GM18873 (cell line): ENCODE measurements around the gene ZFYVE9.
"Not testable (repeated sequence)": the region's sequence is repeated elsewhere in the genome, so short reads cannot be mapped to it uniquely, and the experiment has no call there.

Source experiments
- ATAC-seq: cut with Tn5 transposase; IDR thresholded peaks from one replicate; pipeline ENCODE4 v1.9.1; 2021; ENCODE audit warnings: mild to moderate bottlenecking, moderate library complexity, moderate number of reproducible peaks; ENCODE audit not compliant: unreplicated experiment, low FRiP score

The ZFYVE9 gene

GRCh38 chr1:52150445-52150844, 8.6 kb downstream of the ZFYVE9 start:
- ATAC-seq = not testable (repeated sequence)

GRCh38 chr1:52150946-52151345, 9.1 kb downstream of the ZFYVE9 start:
- no peak for ATAC-seq

GRCh38 chr1:52152572-52152971, 10.7 kb downstream of the ZFYVE9 start:
- ATAC-seq = no peak

DNA sequence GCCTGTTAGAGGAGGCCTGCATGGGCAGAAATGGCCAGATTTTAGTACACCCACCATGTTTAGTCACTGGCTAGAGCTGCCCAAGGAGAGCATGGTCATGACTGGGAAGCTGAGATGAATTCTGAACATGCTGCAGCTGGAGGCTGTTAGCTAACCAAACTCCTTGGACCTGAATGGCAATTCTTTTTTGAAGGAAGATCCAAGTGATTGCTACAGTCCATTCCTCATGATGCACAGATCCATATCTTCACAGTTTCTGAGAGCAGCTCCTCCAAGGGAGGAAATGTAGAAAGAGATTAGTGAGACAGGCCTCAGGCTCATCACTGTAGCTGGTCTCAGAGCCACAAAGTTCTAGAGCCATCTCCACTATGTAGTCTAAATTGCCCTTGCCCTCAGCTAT, 11.1 kb downstream of the ZFYVE9 start:
- ATAC-seq = no peak

DNA sequence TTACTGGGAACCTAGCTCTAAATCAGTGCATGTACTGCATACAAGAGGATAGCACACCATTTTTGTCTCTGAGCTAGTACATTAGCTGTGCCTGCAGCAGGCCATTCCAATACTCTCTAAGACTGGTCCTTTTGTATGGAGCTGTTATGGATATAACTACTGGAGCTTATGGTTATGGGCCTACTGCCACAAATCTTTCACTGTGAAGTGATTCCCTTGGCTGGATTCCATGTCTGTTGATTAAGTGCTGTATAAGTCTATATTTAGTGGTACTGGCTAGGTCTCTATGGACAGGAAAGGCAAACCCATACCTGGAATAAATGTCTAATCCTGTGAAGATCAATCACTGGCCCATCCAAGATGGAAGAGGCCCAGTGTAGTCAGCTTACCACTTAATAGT, 12.0 kb downstream of the ZFYVE9 start:
- no peak for ATAC-seq

- ATAC-seq = no peak
Observed at GRCh38 chr1:52156460-52156859, 14.6 kb downstream of the ZFYVE9 start.

GRCh38 chr1:52157582-52157981, 15.7 kb downstream of the ZFYVE9 start:
- ATAC-seq = no peak

GRCh38 chr1:52158218-52158617, 16.3 kb downstream of the ZFYVE9 start:
- ATAC-seq = no peak

GRCh38 chr1:52159033-52159789, 17.3 kb downstream of the ZFYVE9 start:
- no peak for ATAC-seq

DNA sequence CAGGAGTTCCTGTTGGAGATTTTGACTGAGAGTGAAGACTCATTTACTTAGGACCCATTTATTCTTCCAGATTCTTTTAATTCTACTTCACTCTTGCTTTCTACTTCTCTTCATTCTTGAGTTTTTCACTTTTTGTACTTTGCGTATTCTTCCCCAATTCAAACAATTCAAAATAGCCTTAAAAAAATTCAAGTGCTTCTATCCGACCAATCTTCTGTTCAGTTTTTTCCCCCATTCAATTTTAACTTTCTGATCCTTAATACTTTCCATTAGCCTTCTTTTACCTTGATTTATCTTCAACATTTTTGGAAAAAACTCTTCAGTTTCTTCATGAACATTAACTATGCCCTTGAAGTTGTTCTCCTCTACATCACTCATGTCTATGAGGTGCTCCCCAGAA, 21.1 kb downstream of the ZFYVE9 start:
- no peak for ATAC-seq

DNA sequence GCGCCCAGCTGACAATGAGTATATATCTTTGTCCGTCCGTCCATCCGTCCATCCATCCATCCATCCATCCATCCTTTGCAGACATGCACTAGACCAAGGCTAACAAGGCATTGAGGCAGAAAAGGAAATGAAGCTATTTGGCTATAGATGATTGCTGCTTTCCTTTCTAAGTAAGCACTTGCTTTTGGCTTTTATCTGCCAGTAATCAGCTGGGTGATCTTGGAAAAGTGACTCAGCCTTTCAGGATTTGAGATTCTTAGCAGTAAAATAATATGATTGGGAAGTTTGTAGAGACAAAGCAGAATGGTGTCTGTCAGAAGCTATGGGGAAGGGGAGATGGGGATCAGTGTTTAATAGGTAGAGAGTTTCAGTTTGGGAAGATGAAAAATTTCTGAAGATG, 22.7 kb downstream of the ZFYVE9 start:
- ATAC-seq = no peak

- ATAC-seq = no peak
Observed at GRCh38 chr1:52166996-52167753, 25.3 kb downstream of the ZFYVE9 start.

DNA sequence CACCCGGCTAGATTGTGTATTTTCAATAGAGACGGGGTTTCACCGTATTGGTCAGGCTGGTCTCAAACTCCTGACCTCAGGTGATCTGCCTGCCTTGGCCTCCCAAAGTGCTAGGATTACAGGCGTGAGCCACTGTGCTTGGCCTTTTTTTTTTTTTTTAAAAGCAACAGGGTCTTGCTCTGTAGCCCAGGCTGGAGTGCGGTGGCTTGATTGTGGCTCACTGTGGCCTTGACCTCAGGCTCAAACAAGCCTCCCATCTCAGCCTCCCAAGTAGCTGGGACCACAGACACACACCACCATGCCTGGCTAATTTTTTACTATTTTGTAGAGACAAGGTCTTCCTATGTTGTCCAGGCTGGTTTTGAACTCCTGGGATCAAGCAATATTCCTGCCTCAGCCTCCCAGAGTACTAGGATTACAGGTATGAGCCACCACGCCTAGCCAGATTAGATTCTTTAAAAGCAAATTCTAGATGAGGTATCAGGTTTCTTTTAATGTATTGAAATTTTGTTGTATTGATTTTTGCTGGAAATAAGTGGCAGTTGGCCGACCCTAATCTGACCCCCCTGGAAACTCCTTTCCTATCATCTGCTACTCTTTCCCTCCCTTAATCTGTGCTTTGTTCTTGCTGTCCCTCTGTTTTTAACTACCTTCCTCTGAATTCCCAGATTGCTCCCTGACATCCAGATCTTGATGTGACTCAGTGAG, 26.6 kb downstream of the ZFYVE9 start:
- ATAC-seq = no peak

DNA sequence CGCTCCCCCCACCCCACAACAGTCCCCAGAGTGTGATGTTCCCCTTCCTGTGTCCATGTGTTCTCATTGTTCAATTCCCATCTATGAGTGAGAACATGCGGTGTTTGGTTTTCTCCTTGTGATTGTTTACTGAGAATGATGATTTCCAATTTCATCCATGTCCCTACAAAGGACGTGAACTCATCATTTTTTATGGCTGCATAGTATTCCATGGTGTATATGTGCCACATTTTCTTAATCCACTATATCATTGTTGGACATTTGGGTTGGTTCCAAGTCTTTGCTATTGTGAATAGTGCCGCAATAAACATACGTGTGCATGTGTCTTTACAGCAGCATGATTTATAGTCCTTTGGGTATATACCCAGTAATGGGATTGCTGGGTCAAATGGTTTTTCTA, 29.3 kb downstream of the ZFYVE9 start:
- not testable (repeated sequence) for ATAC-seq

DNA sequence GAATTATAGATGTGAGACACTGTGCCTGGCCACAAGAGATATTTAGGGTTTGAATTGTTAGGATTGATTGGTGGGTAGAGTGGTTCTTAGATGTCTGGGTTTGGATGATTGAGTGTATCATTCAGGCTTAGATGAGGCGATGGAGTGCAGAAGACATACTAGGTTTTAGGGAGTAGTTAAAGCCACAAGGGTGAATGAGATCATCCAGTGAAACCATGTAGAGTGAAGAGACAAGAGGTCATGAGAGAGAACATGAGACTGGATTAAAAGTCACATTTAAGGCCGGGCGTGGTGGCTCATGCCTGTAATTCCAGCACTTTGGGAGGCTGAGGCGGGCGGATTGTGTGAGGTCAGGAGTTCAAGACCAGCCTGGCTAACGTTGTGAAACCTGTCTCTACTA, 37.2 kb downstream of the ZFYVE9 start:
- ATAC-seq = no peak

DNA sequence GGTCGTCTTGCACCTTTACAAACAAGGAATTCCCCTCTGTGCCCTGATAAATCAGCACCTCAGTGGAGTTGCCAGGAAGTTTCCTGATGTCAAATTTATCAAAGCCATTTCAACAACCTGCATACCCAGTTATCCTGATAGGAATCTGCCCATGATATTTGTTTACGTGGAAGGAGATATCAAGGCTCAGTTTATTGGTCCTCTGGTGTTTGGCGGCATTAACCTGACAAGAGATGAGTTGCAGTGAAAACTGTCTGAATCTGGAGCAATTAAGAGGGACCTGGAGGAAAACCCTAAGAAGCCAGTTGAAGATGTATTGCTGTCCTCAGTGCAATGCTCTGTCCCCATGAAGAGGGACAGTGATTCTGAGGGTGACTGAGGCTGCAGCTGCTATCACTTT, 38.3 kb downstream of the ZFYVE9 start:
- no peak for ATAC-seq

DNA sequence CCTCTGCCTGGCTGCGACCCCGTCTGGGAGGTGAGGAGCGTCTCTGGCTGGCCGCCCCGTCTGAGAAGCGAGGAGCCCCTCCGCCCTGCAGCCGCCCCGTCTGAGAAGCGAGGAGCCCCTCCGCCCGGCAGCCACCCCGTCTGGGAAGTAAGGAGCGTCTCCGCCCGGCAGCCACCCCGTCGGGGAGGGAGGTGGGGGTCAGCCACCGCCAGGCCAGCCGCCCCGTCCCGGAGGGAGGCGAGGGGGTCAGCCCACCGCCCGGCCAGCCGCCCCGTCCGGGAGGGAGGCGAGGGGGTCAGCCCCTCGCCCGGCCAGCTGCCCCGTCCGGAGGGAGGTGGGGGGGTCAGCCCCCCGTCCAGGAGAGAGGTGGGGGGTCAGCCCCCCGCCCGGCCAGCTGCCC, 39.9 kb downstream of the ZFYVE9 start:
- ATAC-seq = not testable (repeated sequence)

DNA sequence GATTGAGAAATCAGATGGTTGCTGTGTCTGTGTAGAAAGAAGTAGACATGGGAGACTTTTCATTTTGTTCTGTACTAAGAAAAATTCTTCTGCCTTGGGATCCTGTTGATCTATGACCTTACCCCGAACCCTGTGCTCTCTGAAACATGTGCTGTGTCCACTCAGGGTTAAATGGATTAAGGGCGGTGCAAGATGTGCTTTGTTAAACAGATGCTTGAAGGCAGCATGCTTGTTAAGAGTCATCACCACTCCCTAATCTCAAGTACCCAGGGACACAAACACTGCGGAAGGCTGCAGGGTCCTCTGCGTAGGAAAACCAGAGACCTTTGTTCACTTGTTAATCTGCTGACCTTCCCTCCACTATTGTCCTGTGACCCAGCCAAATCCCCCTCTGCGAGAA, 40.4 kb downstream of the ZFYVE9 start:
- ATAC-seq = not testable (repeated sequence)

DNA sequence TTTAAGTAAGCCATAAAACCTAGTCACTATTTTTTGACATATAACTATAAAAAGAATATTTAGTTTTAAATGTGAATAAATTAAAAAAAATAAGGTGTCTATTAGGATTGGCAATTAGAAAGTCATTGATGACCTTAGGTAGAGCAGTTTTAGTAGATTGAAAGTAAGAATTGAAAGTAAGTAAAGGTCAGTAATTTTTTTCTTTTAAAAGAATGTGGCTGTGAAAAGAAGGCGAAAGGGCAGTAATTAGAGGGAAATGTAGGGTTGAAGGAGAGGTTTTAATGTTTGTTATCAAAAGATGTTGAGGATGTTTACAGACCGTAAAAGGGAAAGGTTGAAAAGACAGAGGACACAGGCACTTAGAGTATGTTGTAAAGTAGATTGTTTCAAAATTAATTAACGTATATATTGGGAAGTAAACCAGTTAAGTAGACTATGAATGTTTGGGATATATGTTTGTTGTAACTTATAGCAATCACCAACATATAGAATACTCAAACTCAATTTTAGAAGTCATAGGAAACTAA, 41.0 kb downstream of the ZFYVE9 start:
- no peak for ATAC-seq

- ATAC-seq = no peak
Observed at GRCh38 chr1:52186449-52186848, 44.6 kb downstream of the ZFYVE9 start.

DNA sequence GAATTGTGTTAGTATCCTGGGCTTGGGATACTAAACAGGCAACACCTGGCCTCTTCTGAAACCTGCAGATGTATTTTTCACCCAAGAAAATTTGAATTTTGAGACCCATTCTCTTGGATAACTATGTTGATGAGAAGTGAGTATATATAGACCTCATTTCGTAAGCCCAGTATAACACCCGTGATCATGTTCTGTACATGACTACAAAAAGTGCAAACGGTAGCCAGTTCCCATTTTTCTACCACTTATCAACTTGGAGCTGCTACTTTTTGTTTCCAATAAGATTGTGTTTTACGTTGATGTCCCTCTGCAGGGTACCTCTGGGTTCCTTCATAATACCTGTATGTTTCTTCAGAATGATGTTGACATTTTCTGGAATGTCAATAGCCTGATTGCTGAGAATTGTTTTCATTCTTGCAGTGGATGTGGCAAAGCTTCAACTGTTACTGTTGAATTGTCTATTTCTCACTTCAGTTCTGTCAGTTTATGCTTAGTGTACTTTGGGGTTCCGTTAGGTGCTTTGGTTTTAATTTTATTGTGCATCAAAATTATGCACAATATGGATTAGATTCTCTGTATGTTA, 48.1 kb downstream of the ZFYVE9 start:
- no peak for ATAC-seq
